LoVo (cell line): Measurements from ENCODE around the gene ZSCAN30.
A peak's percentile ranks its signal among the peaks of the same experiment; 100 is the strongest.

Experiments used
- DNase-seq: peaks from one replicate; pipeline ENCODE4 v3.0.0-alpha.2; 2016; ENCODE audit warnings: low spot score

Gene ZSCAN30

GRCh38 chr18:35290094-35290735, at the start of gene ZSCAN30:
Gene ZSCAN30 (minus strand): TSS chr18:35290229. CDS start chr18:35264352, 25,877 bp downstream.
- peak; percentile 95 for DNase-seq

DNA sequence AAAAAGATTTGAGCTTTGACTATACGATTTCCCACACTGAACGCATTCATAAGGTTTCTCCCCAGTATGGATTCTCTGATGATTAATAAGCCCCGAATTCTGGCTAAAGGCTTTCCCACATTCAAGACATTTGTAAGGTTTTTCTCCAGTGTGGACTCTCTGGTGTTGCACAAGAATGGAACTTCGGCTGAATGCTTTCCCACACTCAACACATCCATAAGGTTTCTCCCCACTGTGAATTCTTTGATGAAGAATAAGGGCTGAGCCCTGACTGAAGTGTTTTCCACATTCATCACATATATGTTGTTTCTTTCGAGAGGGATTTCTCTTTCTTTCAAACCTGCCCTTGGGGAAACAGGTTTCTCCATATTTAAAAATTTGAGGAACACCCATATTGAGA, 47.3 kb upstream of the ZSCAN30 start:
- no peak for DNase-seq

DNA sequence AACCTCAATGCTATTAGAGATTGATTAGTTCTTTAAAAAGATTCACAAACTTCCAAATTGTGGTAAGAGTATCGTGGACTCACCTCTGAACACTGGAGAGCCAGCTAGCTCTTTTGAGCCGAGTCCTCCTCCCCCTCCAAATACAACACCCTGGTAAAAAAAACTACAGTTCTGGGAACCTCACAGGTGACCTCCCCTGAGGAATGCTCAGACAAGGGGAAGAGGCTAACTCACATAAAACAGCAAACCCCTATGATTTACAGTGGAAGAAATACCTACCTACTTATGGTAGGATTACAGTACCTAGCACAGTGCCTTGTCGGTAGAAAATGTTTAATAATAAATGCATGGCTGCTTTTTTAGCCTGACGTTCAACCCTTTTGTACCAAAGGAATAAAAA, 45.8 kb upstream of the ZSCAN30 start:
- DNase-seq = no peak

- DNase-seq = no peak
Observed at GRCh38 chr18:35334821-35335220, 44.8 kb upstream of the ZSCAN30 start.

DNA sequence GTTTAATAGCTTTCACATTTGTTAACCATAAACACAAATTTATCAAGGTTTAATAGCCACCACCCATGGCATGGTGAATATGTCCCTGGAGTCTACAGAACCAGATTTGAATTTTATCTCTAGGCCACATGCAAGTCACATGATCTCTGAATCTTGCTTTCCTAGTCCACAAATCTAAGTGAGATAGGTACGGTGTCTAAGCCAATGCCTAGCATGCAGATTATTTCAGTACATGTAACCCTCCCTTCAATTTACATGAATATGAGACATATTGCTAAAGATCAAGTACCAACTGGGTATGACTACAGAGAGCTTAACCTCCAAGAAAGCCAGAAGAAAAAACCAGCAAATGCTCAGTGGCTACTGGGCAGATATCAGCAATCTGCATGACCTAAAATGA, 44.2 kb upstream of the ZSCAN30 start:
- DNase-seq = no peak

GRCh38 chr18:35331367-35332087, 41.5 kb upstream of the ZSCAN30 start:
- no peak for DNase-seq

DNA sequence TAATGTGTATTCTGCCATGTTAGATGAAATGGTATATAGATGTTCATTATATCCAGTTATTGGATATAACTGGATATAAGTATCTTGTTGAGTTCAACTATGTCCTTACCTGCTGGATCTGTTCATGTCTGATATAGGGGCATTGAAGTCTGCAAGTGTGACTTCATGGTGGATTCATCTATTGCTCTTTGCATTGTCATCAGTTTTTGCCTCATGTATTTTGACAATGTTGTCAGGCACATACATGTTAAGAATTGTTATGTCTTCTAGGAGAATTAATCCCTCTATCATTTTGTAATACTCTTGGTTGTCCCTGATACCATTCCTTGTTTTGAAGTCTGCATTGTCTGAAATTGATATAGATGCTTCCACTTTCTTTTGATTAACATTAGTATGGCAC, 38.8 kb upstream of the ZSCAN30 start:
- DNase-seq = no peak

GRCh38 chr18:35326695-35327387, 36.8 kb upstream of the ZSCAN30 start:
- no peak for DNase-seq

DNA sequence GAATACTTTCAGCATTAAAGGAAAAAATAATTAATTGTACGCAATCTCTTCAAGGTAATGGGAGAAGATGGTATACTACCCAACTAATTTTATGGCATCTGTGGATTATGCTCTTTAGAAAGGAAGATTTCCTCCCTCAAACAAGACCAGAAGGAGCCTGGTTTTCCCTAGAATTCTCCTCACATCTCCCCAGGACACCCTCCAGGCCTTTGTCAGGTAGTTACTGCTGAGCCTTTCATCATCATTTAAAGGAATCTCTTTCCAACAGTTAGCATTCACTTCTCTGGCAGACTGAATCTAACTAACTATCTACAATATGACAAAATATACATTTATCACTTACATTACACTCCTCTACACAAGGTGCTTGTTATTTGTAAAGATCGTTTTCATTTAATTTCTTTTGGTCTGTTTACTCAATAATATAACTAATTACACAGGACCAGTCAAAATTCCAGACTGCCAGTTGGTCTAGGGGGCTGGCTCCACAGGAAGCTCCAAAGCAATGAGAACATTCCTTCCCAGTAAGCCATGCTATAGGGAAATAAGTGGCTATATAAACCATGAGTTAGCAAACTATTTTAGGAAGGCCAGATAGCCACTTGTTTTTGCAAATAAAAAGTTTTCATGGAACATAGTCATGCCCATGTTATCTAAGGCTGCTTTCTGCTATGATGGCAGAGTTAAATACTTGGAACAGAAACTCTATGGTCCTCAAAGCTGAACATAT, 35.1 kb upstream of the ZSCAN30 start:
- no peak for DNase-seq

DNA sequence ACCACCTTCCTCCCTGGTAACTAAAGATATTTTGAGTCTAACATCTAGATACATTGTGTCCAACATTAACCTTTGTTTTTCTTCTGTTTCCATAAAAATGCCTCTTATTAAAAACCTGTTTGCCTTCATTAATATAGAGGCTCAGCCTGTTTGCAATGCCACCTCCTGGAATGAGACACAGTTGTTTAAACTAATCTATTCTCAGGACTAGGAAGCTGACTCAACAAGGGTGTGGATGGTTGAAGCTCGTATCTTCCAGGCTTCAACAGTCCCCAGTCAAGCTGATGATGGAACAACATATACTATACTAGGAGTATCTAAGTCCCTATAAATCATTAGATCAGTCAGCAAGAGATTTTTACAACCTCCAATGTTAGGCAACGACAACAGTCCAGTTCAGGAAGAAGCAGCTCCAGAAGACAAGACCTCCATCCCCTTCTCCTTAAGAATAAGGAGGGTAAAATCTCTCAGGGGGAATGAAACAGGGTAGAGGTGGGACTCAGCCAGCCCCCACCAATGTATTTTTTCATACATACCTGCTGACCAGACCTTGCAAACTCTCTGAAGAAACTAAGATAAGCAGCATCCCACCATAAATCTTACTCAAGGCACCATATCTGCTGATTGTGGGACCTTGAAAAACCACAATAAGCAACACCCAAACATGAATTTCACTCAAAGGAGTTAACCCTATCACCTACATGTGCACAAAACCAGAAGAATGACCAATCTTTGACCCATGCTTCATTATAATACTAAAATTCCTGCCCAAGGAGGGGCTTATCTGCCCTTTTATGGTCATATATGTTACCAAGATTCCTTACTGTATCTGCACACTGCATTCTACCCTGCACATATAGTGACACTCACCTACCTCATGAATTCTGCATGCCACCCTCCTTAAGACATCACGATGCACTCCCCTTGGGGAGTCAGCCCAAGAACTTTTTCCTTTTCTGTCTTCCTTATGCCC, 32.7 kb upstream of the ZSCAN30 start:
- DNase-seq = no peak

GRCh38 chr18:35311496-35311895, 21.5 kb upstream of the ZSCAN30 start:
- no peak for DNase-seq

DNA sequence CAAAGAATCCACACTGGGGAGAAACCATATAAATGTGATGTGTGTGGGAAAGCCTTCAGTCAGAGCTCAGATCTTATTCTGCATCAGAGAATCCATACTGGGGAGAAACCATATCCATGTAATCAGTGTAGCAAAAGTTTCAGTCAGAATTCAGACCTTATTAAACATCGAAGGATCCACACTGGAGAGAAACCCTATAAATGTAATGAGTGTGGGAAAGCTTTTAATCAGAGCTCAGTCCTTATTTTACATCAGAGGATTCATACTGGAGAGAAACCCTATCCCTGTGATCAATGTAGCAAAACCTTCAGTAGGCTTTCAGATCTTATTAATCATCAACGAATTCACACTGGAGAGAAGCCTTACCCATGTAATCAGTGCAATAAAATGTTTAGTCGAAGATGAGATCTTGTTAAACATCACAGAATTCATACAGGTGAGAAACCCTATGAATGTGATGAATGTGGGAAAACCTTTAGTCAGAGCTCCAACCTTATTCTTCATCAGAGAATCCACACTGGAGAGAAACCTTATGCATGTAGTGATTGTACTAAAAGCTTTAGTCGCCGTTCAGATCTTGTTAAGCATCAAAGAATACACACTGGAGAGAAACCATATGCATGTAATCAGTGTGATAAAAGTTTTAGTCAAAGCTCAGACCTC, 16.7 kb upstream of the ZSCAN30 start:
- DNase-seq = no peak

- DNase-seq = no peak
Observed at GRCh38 chr18:35303610-35304009, 13.6 kb upstream of the ZSCAN30 start.

GRCh38 chr18:35296060-35296459, 6.0 kb upstream of the ZSCAN30 start:
- DNase-seq = no peak

GRCh38 chr18:35291166-35291565, 1.1 kb upstream of the ZSCAN30 start:
- no peak for DNase-seq

DNA sequence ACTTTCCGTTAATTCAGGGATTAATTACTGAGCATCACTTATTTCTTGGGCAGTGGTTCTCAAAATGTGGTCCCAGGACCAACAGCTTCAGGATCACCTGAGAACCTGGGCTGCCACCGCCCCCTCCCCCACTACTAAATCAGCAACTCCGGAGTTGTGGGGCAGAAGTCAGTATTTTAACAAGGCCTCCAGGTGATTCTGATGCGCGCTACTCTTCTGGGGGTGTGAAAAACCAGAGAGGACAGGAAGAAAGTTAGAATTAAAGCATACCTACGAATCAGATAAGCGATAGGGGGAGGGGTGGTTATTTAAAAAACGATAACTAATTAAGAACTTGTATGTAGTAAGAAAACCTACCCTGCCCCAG, 319 bp downstream of the ZSCAN30 start:
- no peak for DNase-seq

- DNase-seq = no peak
Observed at GRCh38 chr18:35289293-35289692, 736 bp downstream of the ZSCAN30 start.

- DNase-seq = no peak
Observed at GRCh38 chr18:35284841-35285240, 5.2 kb downstream of the ZSCAN30 start.

DNA sequence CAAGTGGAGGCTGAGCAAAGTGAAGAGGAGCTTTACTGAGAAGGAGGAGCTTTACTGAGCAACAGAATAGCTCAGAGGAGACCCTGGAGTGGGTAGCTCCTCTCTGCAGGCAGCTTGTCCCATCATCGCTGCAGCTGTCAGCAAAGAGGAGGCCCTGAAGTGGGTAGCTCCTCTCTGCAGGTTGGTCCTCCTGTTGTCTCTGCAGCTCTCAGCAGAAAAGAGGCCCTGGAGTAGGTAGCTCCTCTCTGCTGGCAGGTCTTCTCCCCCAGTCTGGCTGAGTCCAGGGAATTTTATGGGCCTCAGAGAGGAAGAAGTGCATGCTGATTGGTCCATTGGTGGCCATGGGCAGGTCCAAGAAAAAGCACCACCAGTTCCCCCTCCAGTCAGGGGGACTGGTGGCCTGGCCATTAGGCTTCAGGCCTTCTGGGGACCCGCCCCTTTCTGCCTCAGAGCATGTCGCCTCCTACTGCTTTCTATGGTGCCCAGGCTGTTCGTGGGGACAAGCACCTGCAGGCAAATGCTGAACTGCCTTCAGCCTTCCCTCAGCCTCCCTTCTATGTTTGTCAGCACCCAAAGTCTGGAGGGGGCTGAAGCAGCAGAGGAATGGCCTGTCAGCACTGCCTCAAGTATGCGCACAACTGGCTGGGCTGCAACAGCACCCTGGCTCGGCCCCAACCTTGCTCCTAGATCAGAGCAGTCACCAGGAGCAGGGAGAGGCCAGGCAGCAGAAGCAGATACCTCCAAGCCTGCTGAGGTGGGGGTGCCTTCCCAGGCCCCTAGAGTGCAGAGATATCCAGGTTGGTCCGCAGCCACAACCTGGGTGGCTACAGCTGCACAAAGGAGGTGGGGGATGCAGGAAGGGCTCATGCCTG, 5.9 kb downstream of the ZSCAN30 start:
- no peak for DNase-seq

- no peak for DNase-seq
Observed at GRCh38 chr18:35282353-35282752, 7.7 kb downstream of the ZSCAN30 start.
